ENCODE results near the gene ESRRB.
"Not testable (repeated sequence)": the region's sequence is repeated elsewhere in the genome, so short reads cannot be mapped to it uniquely, and the experiment has no call there.

DNA sequence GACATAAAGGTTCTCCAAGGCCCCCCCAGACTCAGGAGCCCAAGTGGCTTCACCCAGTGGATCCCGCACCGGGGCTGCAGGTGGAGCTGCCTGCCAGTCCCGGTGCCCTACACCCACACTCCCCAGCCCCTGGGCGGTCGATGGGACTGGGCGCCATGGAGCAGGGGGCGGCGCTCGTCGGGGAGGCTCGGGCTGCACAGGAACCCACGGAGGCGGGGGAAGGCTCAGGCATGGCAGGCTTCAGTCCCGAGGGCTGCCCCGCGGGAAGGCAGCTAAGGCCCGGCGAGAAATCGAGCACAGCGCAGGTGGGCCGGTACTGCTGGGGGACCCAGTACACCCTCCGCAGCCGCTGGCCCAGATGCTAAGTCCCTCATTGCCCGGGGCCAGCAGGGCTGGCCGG lies 160.7 kb downstream of the ESRRB start:
- TF ChIP-seq, protein P1, sequence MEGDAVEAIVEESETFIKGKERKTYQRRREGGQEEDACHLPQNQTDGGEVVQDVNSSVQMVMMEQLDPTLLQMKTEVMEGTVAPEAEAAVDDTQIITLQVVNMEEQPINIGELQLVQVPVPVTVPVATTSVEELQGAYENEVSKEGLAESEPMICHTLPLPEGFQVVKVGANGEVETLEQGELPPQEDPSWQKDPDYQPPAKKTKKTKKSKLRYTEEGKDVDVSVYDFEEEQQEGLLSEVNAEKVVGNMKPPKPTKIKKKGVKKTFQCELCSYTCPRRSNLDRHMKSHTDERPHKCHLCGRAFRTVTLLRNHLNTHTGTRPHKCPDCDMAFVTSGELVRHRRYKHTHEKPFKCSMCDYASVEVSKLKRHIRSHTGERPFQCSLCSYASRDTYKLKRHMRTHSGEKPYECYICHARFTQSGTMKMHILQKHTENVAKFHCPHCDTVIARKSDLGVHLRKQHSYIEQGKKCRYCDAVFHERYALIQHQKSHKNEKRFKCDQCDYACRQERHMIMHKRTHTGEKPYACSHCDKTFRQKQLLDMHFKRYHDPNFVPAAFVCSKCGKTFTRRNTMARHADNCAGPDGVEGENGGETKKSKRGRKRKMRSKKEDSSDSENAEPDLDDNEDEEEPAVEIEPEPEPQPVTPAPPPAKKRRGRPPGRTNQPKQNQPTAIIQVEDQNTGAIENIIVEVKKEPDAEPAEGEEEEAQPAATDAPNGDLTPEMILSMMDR (tag by site-specific recombination; IDR thresholded peaks at IDR 0.05) = not testable (repeated sequence)
- TF ChIP-seq ZNF843, ZBTB21, ZNF423 (tag by site-specific recombination; IDR thresholded peaks at IDR 0.05): not testable (repeated sequence)
- TF ChIP-seq, protein P2, sequence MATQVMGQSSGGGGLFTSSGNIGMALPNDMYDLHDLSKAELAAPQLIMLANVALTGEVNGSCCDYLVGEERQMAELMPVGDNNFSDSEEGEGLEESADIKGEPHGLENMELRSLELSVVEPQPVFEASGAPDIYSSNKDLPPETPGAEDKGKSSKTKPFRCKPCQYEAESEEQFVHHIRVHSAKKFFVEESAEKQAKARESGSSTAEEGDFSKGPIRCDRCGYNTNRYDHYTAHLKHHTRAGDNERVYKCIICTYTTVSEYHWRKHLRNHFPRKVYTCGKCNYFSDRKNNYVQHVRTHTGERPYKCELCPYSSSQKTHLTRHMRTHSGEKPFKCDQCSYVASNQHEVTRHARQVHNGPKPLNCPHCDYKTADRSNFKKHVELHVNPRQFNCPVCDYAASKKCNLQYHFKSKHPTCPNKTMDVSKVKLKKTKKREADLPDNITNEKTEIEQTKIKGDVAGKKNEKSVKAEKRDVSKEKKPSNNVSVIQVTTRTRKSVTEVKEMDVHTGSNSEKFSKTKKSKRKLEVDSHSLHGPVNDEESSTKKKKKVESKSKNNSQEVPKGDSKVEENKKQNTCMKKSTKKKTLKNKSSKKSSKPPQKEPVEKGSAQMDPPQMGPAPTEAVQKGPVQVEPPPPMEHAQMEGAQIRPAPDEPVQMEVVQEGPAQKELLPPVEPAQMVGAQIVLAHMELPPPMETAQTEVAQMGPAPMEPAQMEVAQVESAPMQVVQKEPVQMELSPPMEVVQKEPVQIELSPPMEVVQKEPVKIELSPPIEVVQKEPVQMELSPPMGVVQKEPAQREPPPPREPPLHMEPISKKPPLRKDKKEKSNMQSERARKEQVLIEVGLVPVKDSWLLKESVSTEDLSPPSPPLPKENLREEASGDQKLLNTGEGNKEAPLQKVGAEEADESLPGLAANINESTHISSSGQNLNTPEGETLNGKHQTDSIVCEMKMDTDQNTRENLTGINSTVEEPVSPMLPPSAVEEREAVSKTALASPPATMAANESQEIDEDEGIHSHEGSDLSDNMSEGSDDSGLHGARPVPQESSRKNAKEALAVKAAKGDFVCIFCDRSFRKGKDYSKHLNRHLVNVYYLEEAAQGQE (tag by site-specific recombination; IDR thresholded peaks at IDR 0.05) = not testable (repeated sequence)
- TF ChIP-seq, protein P3, sequence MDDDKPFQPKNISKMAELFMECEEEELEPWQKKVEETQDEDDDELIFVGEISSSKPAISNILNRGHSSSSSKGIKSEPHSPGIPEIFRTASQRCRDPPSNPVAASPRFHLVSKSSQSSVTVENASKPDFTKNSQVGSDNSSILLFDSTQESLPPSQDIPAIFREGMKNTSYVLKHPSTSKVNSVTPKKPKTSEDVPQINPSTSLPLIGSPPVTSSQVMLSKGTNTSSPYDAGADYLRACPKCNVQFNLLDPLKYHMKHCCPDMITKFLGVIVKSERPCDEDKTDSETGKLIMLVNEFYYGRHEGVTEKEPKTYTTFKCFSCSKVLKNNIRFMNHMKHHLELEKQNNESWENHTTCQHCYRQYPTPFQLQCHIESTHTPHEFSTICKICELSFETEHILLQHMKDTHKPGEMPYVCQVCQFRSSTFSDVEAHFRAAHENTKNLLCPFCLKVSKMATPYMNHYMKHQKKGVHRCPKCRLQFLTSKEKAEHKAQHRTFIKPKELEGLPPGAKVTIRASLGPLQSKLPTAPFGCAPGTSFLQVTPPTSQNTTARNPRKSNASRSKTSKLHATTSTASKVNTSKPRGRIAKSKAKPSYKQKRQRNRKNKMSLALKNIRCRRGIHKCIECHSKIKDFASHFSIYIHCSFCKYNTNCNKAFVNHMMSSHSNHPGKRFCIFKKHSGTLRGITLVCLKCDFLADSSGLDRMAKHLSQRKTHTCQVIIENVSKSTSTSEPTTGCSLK (tag by site-specific recombination; IDR thresholded peaks at IDR 0.05) = not testable (repeated sequence)
- TF ChIP-seq, protein P4, sequence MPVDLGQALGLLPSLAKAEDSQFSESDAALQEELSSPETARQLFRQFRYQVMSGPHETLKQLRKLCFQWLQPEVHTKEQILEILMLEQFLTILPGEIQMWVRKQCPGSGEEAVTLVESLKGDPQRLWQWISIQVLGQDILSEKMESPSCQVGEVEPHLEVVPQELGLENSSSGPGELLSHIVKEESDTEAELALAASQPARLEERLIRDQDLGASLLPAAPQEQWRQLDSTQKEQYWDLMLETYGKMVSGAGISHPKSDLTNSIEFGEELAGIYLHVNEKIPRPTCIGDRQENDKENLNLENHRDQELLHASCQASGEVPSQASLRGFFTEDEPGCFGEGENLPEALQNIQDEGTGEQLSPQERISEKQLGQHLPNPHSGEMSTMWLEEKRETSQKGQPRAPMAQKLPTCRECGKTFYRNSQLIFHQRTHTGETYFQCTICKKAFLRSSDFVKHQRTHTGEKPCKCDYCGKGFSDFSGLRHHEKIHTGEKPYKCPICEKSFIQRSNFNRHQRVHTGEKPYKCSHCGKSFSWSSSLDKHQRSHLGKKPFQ (tag by site-specific recombination; IDR thresholded peaks at IDR 0.05) = not testable (repeated sequence)
- TF ChIP-seq, protein P5, sequence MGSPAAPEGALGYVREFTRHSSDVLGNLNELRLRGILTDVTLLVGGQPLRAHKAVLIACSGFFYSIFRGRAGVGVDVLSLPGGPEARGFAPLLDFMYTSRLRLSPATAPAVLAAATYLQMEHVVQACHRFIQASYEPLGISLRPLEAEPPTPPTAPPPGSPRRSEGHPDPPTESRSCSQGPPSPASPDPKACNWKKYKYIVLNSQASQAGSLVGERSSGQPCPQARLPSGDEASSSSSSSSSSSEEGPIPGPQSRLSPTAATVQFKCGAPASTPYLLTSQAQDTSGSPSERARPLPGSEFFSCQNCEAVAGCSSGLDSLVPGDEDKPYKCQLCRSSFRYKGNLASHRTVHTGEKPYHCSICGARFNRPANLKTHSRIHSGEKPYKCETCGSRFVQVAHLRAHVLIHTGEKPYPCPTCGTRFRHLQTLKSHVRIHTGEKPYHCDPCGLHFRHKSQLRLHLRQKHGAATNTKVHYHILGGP (tag by site-specific recombination; IDR thresholded peaks at IDR 0.05) = not testable (repeated sequence)
